ENCODE results near the gene SORBS2.

The SORBS2 gene

GRCh38 chr4:185800266-185800945 is 11.6 kb downstream of the SORBS2 start:
- no peak for DNase-seq (ENCODE audit: low read depth)

GRCh38 chr4:185799442-185799841 is 12.6 kb downstream of the SORBS2 start:
- DNase-seq (ENCODE audit: low read depth): no peak

GRCh38 chr4:185797596-185798338 is 14.2 kb downstream of the SORBS2 start:
- no peak for DNase-seq (ENCODE audit: low read depth)

DNA sequence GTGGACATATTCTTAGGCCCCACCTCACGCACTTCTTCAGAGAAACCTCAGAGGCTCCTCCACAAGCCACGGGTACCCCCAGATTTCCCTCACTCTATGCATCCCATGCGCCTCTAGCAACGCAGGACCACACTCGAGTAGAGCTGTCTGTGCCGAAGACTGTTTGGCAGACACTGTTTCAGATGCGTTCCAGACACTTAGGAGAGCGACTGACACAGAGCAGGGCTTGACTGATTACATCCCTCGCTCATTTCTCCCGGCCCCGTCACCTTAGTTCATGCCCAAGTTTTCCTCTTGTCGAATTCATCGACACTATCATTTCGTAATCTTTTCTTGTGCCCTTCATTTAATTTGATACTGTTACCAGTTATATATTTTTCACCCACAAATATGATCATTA is 15.0 kb downstream of the SORBS2 start:
- DNase-seq (ENCODE audit: low read depth): no peak

DNA sequence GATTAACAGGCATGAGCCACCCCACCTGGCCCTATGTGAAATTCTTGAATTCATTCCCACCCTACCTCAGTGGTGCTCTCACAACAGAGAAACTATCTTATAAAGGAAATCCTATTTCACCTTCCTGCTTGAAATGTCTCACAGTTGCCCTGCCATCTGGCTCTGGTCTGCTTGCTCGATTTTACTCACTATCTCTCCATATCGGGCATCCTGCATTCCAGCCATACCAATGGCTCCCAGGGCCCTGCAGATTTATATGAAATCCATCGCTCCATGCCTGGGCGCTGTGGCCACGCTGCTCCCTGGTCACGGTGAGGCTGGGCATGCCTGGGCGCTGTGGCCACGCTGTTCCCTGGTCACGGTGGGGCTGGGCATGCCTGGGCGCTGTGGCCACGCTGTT is 15.8 kb downstream of the SORBS2 start:
- no peak for DNase-seq (ENCODE audit: low read depth)

DNA sequence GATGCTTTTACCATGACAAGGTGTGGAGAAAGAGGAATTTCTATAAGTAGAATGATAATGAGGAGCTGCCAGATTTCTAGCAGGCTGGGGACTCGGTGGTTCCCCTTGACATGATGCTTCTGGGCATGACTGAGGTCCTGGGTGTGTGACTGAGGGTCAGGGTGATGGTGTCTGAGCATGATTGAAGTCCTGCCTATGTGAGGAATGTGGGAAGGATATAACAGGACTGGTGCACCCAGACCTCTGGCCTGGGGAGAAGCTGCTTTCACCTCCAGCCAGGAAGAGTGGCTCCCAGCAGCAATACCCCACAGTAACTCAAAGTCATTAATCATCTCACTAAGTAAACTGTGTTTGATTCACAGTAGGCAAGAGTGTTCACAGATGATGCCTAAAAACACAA is 17.4 kb downstream of the SORBS2 start:
- no peak for DNase-seq (ENCODE audit: low read depth)

DNA sequence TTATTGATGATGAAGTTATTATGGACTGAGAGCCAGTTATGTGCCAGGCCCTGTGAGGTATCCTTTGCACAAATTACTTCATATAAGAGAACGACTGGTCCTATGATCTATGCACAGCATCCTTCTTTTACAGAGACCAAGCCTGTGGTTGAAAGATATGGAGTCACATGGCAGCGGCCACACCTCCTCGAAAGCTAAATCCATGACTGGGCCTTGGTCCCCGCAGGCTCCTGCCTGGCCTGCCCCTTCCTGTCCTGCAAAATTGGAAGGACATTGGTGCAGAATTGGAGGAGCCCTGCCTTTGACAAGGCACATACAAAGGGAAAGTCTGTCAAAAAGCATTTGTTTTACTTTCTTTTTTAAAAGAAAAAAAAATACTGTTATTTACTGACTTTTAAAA is 18.3 kb downstream of the SORBS2 start:
- DNase-seq (ENCODE audit: low read depth): no peak

GRCh38 chr4:185793116-185793485 is 18.9 kb downstream of the SORBS2 start:
- DNase-seq (ENCODE audit: low read depth): no peak

- DNase-seq (ENCODE audit: low read depth): no peak
Observed at GRCh38 chr4:185792384-185793115, 19.4 kb downstream of the SORBS2 start.

DNA sequence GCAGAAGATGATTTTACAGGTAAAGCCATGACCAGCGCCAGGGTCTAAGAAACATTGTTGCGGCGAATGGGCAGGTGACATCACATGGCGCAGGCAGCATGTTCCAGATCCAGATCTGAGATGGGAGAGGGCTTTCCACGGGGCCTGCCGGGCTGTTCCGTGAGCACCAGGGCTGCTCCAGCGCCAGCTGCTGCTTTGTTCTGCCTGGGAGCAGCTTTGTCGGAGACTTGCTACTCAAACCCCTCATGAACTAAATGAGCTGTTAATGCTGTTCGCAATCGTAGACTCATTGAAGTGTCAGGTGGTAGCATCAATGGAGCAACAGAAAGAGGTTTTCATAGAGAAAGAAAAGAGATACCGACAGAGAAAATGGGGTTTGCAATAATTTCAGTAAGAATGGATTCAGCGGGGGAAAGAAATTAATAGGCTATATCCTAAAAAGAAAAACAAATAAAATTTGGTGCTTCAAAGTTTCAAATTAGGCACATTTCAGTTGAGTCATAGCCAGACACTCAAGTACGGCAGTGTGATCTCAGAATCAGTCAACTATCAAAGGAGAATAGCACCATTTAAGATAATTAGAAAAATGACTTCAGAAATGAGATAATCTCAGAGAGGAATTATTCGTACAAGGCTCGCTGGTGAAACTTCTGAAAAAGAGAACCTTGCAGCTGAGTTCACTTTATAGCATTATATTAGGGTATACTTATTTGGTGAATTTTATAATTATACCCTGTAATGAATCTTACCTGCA is 23.9 kb downstream of the SORBS2 start:
- DNase-seq (ENCODE audit: low read depth): no peak

DNA sequence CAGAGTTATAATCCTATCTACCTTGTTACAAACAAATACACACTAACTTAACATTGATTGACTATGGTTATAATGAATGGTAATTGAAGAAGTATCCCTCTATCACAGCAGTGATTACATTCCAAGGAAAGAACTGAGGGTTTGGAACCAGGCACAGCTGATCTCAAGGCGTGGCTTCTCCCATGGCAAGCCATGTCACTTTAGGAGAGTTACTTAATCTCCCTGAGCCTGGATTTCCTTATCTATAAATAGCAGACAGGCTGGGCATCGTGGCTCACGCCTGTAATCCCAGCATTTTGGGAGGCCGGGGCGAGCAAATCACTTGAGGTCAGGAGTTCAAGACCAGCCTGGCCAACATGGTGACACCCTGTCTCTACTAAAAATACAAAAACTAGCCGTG is 25.6 kb downstream of the SORBS2 start:
- no peak for DNase-seq (ENCODE audit: low read depth)

- DNase-seq (ENCODE audit: low read depth): no peak
Observed at GRCh38 chr4:185783574-185783973, 28.4 kb downstream of the SORBS2 start.

GRCh38 chr4:185782523-185782922 is 29.5 kb downstream of the SORBS2 start:
- DNase-seq (ENCODE audit: low read depth): no peak

- no peak for DNase-seq (ENCODE audit: low read depth)
Observed at GRCh38 chr4:185781555-185782215, 30.3 kb downstream of the SORBS2 start.

- no peak for DNase-seq (ENCODE audit: low read depth)
Observed at GRCh38 chr4:185780472-185780871, 31.5 kb downstream of the SORBS2 start.

- no peak for DNase-seq (ENCODE audit: low read depth)
Observed at GRCh38 chr4:185779517-185779916, 32.5 kb downstream of the SORBS2 start.

- no peak for DNase-seq (ENCODE audit: low read depth)
Observed at GRCh38 chr4:185778307-185778706, 33.7 kb downstream of the SORBS2 start.

- DNase-seq (ENCODE audit: low read depth): no peak
Observed at GRCh38 chr4:185775792-185776555, 36.0 kb downstream of the SORBS2 start.

GRCh38 chr4:185774845-185775680 is 36.9 kb downstream of the SORBS2 start:
- DNase-seq (ENCODE audit: low read depth): no peak

GRCh38 chr4:185774131-185774653 is 37.8 kb downstream of the SORBS2 start:
- no peak for DNase-seq (ENCODE audit: low read depth)

Measured in activated T-cell treated with anti-CD3 and anti-CD28 coated beads for 48 hours (primary cell).